ENCODE measurements around the gene SPATA17.
A peak's percentile ranks its signal among the peaks of the same experiment; 100 is the strongest.
"Not testable (repeated sequence)": the region's sequence is repeated elsewhere in the genome, so short reads cannot be mapped to it uniquely, and the experiment has no call there.

The SPATA17 gene

GRCh38 chr1:217630711-217631591 lies at the start of gene SPATA17, which contains the start of gene GPATCH2:
Gene SPATA17 (plus strand): TSS chr1:217631344. CDS start chr1:217631379, 35 bp downstream.
Gene GPATCH2 (minus strand): TSS chr1:217631090. CDS start chr1:217630971, 119 bp downstream.
- Histone ChIP-seq H3K36me3 (ENCODE audit: low read length) (no peaks in the 10 kb centered on the region), H3K9me2 (replicated peaks; ENCODE audit: insufficient read depth, low read length) (no peaks in the 10 kb centered on the region), H3K27ac (ENCODE audit: low read depth, low read length) (peak within 1 kb of the TSS; percentile 85), H3K27me3 (ENCODE audit: low read length) (no peaks in the 10 kb centered on the region), H4K20me1 (ENCODE audit: low read depth, low read length) (no peaks in the 10 kb centered on the region), H3K9ac (ENCODE audit: low read length) (peak within 1 kb of the TSS; percentile 75), H3K9me3 (ENCODE audit: insufficient read depth, low read length) (no peaks in the 10 kb centered on the region), H3F3A (ENCODE audit: insufficient read depth) (no peaks in the 10 kb centered on the region; the same call in 1 of the 2 replicates), H2AFZ (ENCODE audit: low read depth, low read length, severe bottlenecking) (peak within 1 kb of the TSS; percentile 99), H3K79me2 (ENCODE audit: insufficient read depth, low read length) (peaks cover 24% of the 10 kb centered on the region), H3K4me2 (ENCODE audit: low read depth, low read length, poor library complexity, severe bottlenecking) (peak within 1 kb of the TSS; percentile 68), H3K4me3 (ENCODE audit: insufficient read depth, low read length, poor library complexity, severe bottlenecking) (peak within 1 kb of the TSS; percentile 81)
- no peak for TF ChIP-seq CTCF (IDR thresholded peaks at IDR 0.05; ENCODE audit: insufficient read depth, low read length, poor library complexity, severe bottlenecking)
- TF ChIP-seq EZH2phosphoT487 (conservative IDR thresholded peaks at IDR 0.05; ENCODE audit: low read length): no peak

GRCh38 chr1:217584286-217584811 lies 46.8 kb upstream of the SPATA17 start:
- H3K9ac ChIP-seq (ENCODE audit: low read length); H3K27ac ChIP-seq (ENCODE audit: low read depth, low read length); H3F3A ChIP-seq (ENCODE audit: insufficient read depth); H3K4me2 ChIP-seq (ENCODE audit: low read depth, low read length, poor library complexity, severe bottlenecking); H2AFZ ChIP-seq (ENCODE audit: low read depth, low read length, severe bottlenecking); H3K9me3 ChIP-seq (ENCODE audit: insufficient read depth, low read length); H3K36me3 ChIP-seq (ENCODE audit: low read length); H4K20me1 ChIP-seq (ENCODE audit: low read depth, low read length); H3K4me3 ChIP-seq (ENCODE audit: insufficient read depth, low read length, poor library complexity, severe bottlenecking); H3K79me2 ChIP-seq (ENCODE audit: insufficient read depth, low read length); H3K27me3 ChIP-seq (ENCODE audit: low read length); H3K9me2 ChIP-seq (replicated peaks; ENCODE audit: insufficient read depth, low read length): not testable (repeated sequence)

- Histone ChIP-seq H3K27me3 (ENCODE audit: low read length) (no peaks in the 10 kb centered on the region), H3K4me3 (ENCODE audit: insufficient read depth, low read length, poor library complexity, severe bottlenecking) (no peak overlapping the region), H3K27ac (ENCODE audit: low read depth, low read length) (no peak overlapping the region), H3K9me3 (ENCODE audit: insufficient read depth, low read length) (no peaks in the 10 kb centered on the region), H3K36me3 (ENCODE audit: low read length) (no peaks in the 10 kb centered on the region), H4K20me1 (ENCODE audit: low read depth, low read length) (no peaks in the 10 kb centered on the region), H3K79me2 (ENCODE audit: insufficient read depth, low read length) (no peaks in the 10 kb centered on the region), H3K4me2 (ENCODE audit: low read depth, low read length, poor library complexity, severe bottlenecking) (no peak overlapping the region), H3F3A (ENCODE audit: insufficient read depth) (no peaks in the 10 kb centered on the region), H3K9ac (ENCODE audit: low read length) (no peak overlapping the region), H2AFZ (ENCODE audit: low read depth, low read length, severe bottlenecking) (no peak overlapping the region), H3K9me2 (replicated peaks; ENCODE audit: insufficient read depth, low read length) (no peaks in the 10 kb centered on the region)
- TF ChIP-seq CTCF (IDR thresholded peaks at IDR 0.05; ENCODE audit: insufficient read depth, low read length, poor library complexity, severe bottlenecking) (no peak), EZH2phosphoT487 (conservative IDR thresholded peaks at IDR 0.05; ENCODE audit: low read length) (no peak)
These were observed 45.6 kb upstream of the SPATA17 start for GRCh38 chr1:217585577-217585976.

GRCh38 chr1:217586586-217586985 lies 44.6 kb upstream of the SPATA17 start:
- no peaks in the 10 kb centered on the region for H3K36me3 ChIP-seq (ENCODE audit: low read length)
- TF ChIP-seq CTCF (IDR thresholded peaks at IDR 0.05; ENCODE audit: insufficient read depth, low read length, poor library complexity, severe bottlenecking): no peak
- no peak for TF ChIP-seq EZH2phosphoT487 (conservative IDR thresholded peaks at IDR 0.05; ENCODE audit: low read length)
- H3K4me3 ChIP-seq (ENCODE audit: insufficient read depth, low read length, poor library complexity, severe bottlenecking): no peak overlapping the region
- H3K27me3 ChIP-seq (ENCODE audit: low read length): no peaks in the 10 kb centered on the region
- H4K20me1 ChIP-seq (ENCODE audit: low read depth, low read length): no peaks in the 10 kb centered on the region
- no peaks in the 10 kb centered on the region for H3K79me2 ChIP-seq (ENCODE audit: insufficient read depth, low read length)
- H3K4me2 ChIP-seq (ENCODE audit: low read depth, low read length, poor library complexity, severe bottlenecking): no peak overlapping the region
- no peaks in the 10 kb centered on the region for H3K9me2 ChIP-seq (replicated peaks; ENCODE audit: insufficient read depth, low read length)
- no peak overlapping the region for H2AFZ ChIP-seq (ENCODE audit: low read depth, low read length, severe bottlenecking)
- H3K9me3 ChIP-seq (ENCODE audit: insufficient read depth, low read length): no peaks in the 10 kb centered on the region
- no peak overlapping the region for H3K27ac ChIP-seq (ENCODE audit: low read depth, low read length)
- H3K9ac ChIP-seq (ENCODE audit: low read length): no peak overlapping the region
- H3F3A ChIP-seq (ENCODE audit: insufficient read depth): no peaks in the 10 kb centered on the region
